ENCODE results near the gene MTCH1.
"Not testable (repeated sequence)": the region's sequence is repeated elsewhere in the genome, so short reads cannot be mapped to it uniquely, and the experiment has no call there.

MTCH1 gene

GRCh38 chr6:36954262-36954931 is 31.6 kb downstream of the MTCH1 start, which contains the start of gene PI16:
Gene PI16, plus strand, starts transcription at chr6:36954738. Its CDS starts 23 bp downstream, at chr6:36954761.
- DNase-seq (ENCODE audit: low read depth, low spot score) = no peak

- no peak for DNase-seq (ENCODE audit: low read depth, low spot score)
Measured at GRCh38 chr6:36953931-36954261, 32.1 kb downstream of the MTCH1 start.

GRCh38 chr6:36949636-36950035 is 36.4 kb downstream of the MTCH1 start:
- no peak for DNase-seq (ENCODE audit: low read depth, low spot score)

GRCh38 chr6:36949076-36949475 is 36.9 kb downstream of the MTCH1 start:
- not testable (repeated sequence) for DNase-seq (ENCODE audit: low read depth, low spot score)

- no peak for DNase-seq (ENCODE audit: low read depth, low spot score)
Measured at GRCh38 chr6:36947570-36948351, 38.2 kb downstream of the MTCH1 start.

GRCh38 chr6:36946526-36946925 is 39.5 kb downstream of the MTCH1 start:
- DNase-seq (ENCODE audit: low read depth, low spot score) = no peak

- no peak for DNase-seq (ENCODE audit: low read depth, low spot score)
Measured at GRCh38 chr6:36945301-36945700, 40.7 kb downstream of the MTCH1 start.

- no peak for DNase-seq (ENCODE audit: low read depth, low spot score)
Measured at GRCh38 chr6:36944650-36945049, 41.3 kb downstream of the MTCH1 start.

GRCh38 chr6:36942329-36942728 is 43.7 kb downstream of the MTCH1 start:
- not testable (repeated sequence) for DNase-seq (ENCODE audit: low read depth, low spot score)

GRCh38 chr6:36941561-36941960 is 44.4 kb downstream of the MTCH1 start:
- not testable (repeated sequence) for DNase-seq (ENCODE audit: low read depth, low spot score)

GRCh38 chr6:36940027-36940426 is 46.0 kb downstream of the MTCH1 start:
- no peak for DNase-seq (ENCODE audit: low read depth, low spot score)

GRCh38 chr6:36939005-36939404 is 47.0 kb downstream of the MTCH1 start:
- not testable (repeated sequence) for DNase-seq (ENCODE audit: low read depth, low spot score)

GRCh38 chr6:36938536-36938935 is 47.5 kb downstream of the MTCH1 start:
- DNase-seq (ENCODE audit: low read depth, low spot score) = no peak

- no peak for DNase-seq (ENCODE audit: low read depth, low spot score)
Measured at GRCh38 chr6:36937896-36938295, 48.1 kb downstream of the MTCH1 start.

- DNase-seq (ENCODE audit: low read depth, low spot score) = no peak
Measured at GRCh38 chr6:36936824-36937223, 49.2 kb downstream of the MTCH1 start.

GRCh38 chr6:36934901-36935300 is 51.1 kb downstream of the MTCH1 start:
- DNase-seq (ENCODE audit: low read depth, low spot score) = no peak

GRCh38 chr6:36933519-36933918 is 52.5 kb downstream of the MTCH1 start:
- no peak for DNase-seq (ENCODE audit: low read depth, low spot score)

GRCh38 chr6:36933102-36933501 is 52.9 kb downstream of the MTCH1 start:
- no peak for DNase-seq (ENCODE audit: low read depth, low spot score)

- no peak for DNase-seq (ENCODE audit: low read depth, low spot score)
Measured at GRCh38 chr6:36930483-36930882, 55.5 kb downstream of the MTCH1 start.

- no peak for DNase-seq (ENCODE audit: low read depth, low spot score)
Measured at GRCh38 chr6:36929607-36930006, 56.4 kb downstream of the MTCH1 start.

GRCh38 chr6:36929152-36929551 is 56.8 kb downstream of the MTCH1 start:
- DNase-seq (ENCODE audit: low read depth, low spot score) = no peak

- DNase-seq (ENCODE audit: low read depth, low spot score) = no peak
Measured at GRCh38 chr6:36928547-36928918, 57.5 kb downstream of the MTCH1 start.
